ENCODE data around the gene ZSWIM8.
"Not testable (repeated sequence)": the region's sequence is repeated elsewhere in the genome, so short reads cannot be mapped to it uniquely, and the experiment has no call there.

ZSWIM8 gene

GRCh38 chr10:73796035-73796434, 10.6 kb downstream of the ZSWIM8 start:
- DNase-seq: not testable (repeated sequence)

GRCh38 chr10:73796766-73797165, 11.4 kb downstream of the ZSWIM8 start:
- DNase-seq: no peak

- no peak for DNase-seq
These were observed 12.1 kb downstream of the ZSWIM8 start for GRCh38 chr10:73797324-73798025.

GRCh38 chr10:73798087-73798486, 12.7 kb downstream of the ZSWIM8 start:
- no peak for DNase-seq

GRCh38 chr10:73798927-73799560, 13.6 kb downstream of the ZSWIM8 start:
- DNase-seq: no peak

GRCh38 chr10:73799899-73800559, 14.6 kb downstream of the ZSWIM8 start:
- DNase-seq: no peak

- DNase-seq: no peak
These were observed 15.3 kb downstream of the ZSWIM8 start for GRCh38 chr10:73800560-73801252.

GRCh38 chr10:73801253-73801590, 15.8 kb downstream of the ZSWIM8 start:
- DNase-seq: no peak

- no peak for DNase-seq
These were observed 17.0 kb downstream of the ZSWIM8 start for GRCh38 chr10:73802276-73802991.

- no peak for DNase-seq
These were observed 18.4 kb downstream of the ZSWIM8 start for GRCh38 chr10:73803680-73804286.

- DNase-seq: no peak
These were observed 21.0 kb downstream of the ZSWIM8 start for GRCh38 chr10:73806176-73806950.

- DNase-seq: no peak
These were observed 22.1 kb downstream of the ZSWIM8 start for GRCh38 chr10:73807471-73807870.

- DNase-seq: no peak
These were observed 22.8 kb downstream of the ZSWIM8 start for GRCh38 chr10:73808021-73808815.

- no peak for DNase-seq
These were observed 23.8 kb downstream of the ZSWIM8 start for GRCh38 chr10:73809061-73809818.

GRCh38 chr10:73810358-73810734, 24.9 kb downstream of the ZSWIM8 start:
- DNase-seq: no peak

- DNase-seq: peak; percentile 64
These were observed 25.5 kb downstream of the ZSWIM8 start for GRCh38 chr10:73810735-73811465.

GRCh38 chr10:73812657-73813056, 27.3 kb downstream of the ZSWIM8 start:
- DNase-seq: no peak

- DNase-seq: no peak
These were observed 27.9 kb downstream of the ZSWIM8 start for GRCh38 chr10:73813333-73813732.

- DNase-seq: no peak
These were observed 29.0 kb downstream of the ZSWIM8 start for GRCh38 chr10:73814276-73814895.

Data from NK-92 treated with Interleukin-12 subunit alpha and Interleukin-12 subunit beta, amount 100 ng/mL, for 24 hours (cell line).